ENCODE measurements around the gene RDH16.
"Not testable (repeated sequence)": the region's sequence is repeated elsewhere in the genome, so short reads cannot be mapped to it uniquely, and the experiment has no call there.

The RDH16 gene

DNA sequence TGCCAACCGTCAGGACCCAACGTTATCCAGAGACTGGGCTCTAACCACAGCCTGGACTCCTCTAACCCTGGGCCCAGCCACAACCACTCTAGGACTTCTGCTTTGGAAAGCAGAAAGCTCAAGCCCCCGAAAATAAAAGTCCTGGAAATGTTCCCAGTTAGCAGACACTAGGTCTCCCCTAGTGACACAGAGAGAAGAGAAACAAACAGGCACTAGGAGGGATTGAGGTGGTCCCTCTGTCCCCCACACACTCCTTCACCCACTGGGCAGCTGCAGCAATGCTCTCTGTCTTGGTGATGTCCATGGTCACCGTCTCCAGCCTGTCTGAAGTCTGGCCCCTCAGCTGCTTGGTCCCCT lies 16.5 kb downstream of the RDH16 start:
- not testable (repeated sequence) for H3K27me3 ChIP-seq (replicated peaks; ENCODE audit: control insufficient read depth, insufficient read depth, low read length, poor library complexity, severe bottlenecking); H3K27ac ChIP-seq (ENCODE audit: insufficient read depth, low read length, poor library complexity, severe bottlenecking); H3K4me1 ChIP-seq (ENCODE audit: control insufficient read depth, insufficient read depth, low read length, poor library complexity, severe bottlenecking); H3K9me3 ChIP-seq (ENCODE audit: control insufficient read depth, low read length); H3K4me3 ChIP-seq (ENCODE audit: insufficient read depth, low read depth, low read length, poor library complexity, severe bottlenecking); DNase-seq; H3K36me3 ChIP-seq (ENCODE audit: control insufficient read depth, insufficient read depth, low read length)

DNA sequence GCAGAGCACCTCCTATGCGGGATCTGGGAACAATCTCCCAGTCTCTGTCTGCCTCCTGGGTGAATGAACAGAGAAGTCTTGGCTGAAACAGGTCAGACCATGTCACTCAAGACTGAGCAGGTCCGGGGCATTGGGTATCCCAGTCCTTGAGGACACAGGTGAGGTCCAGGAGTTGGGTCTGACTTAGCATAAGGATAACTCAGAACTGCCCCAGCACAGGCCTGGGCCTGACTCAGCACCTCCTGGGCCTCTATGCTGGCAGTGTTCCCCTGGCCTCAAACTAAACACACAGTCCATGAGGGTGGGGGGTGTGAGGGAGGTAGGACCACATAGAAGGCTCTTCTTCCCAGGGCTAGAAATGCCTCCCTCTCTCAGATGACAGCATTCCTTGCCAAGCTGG lies 21.7 kb downstream of the RDH16 start:
- no peaks in the 10 kb centered on the region for H3K36me3 ChIP-seq (ENCODE audit: control insufficient read depth, insufficient read depth, low read length)
- no peaks in the 10 kb centered on the region for H3K4me1 ChIP-seq (ENCODE audit: control insufficient read depth, insufficient read depth, low read length, poor library complexity, severe bottlenecking)
- H3K27me3 ChIP-seq (replicated peaks; ENCODE audit: control insufficient read depth, insufficient read depth, low read length, poor library complexity, severe bottlenecking) = no peaks in the 10 kb centered on the region
- H3K27ac ChIP-seq (ENCODE audit: insufficient read depth, low read length, poor library complexity, severe bottlenecking) = no peak overlapping the region
- no peaks in the 10 kb centered on the region for H3K9me3 ChIP-seq (ENCODE audit: control insufficient read depth, low read length)
- no peak overlapping the region for H3K4me3 ChIP-seq (ENCODE audit: insufficient read depth, low read depth, low read length, poor library complexity, severe bottlenecking)
- no peak for DNase-seq

DNA sequence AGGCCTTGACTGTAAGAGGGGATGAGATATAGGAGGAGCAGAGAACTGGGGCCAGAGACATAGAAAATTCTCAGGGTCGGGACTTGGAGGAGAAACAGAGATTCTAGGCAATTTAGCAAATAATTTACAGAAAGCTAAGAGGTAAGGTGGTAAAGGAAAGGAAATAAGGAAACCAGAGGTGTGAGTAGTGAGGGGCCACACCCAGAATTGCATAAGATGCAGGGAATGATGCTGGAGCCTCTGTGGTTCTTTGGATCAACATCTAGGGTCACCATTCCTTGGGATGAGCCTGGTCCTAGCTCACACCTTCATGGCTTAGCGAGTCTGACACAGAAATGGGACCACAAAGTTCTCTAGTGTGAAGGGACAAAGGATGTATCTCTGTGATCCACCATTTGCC lies 22.3 kb downstream of the RDH16 start:
- Histone ChIP-seq H3K9me3 (ENCODE audit: control insufficient read depth, low read length) (no peaks in the 10 kb centered on the region), H3K27ac (ENCODE audit: insufficient read depth, low read length, poor library complexity, severe bottlenecking) (no peak overlapping the region), H3K4me3 (ENCODE audit: insufficient read depth, low read depth, low read length, poor library complexity, severe bottlenecking) (no peak overlapping the region), H3K36me3 (ENCODE audit: control insufficient read depth, insufficient read depth, low read length) (no peaks in the 10 kb centered on the region), H3K27me3 (replicated peaks; ENCODE audit: control insufficient read depth, insufficient read depth, low read length, poor library complexity, severe bottlenecking) (no peaks in the 10 kb centered on the region), H3K4me1 (ENCODE audit: control insufficient read depth, insufficient read depth, low read length, poor library complexity, severe bottlenecking) (no peaks in the 10 kb centered on the region)
- DNase-seq = no peak

DNA sequence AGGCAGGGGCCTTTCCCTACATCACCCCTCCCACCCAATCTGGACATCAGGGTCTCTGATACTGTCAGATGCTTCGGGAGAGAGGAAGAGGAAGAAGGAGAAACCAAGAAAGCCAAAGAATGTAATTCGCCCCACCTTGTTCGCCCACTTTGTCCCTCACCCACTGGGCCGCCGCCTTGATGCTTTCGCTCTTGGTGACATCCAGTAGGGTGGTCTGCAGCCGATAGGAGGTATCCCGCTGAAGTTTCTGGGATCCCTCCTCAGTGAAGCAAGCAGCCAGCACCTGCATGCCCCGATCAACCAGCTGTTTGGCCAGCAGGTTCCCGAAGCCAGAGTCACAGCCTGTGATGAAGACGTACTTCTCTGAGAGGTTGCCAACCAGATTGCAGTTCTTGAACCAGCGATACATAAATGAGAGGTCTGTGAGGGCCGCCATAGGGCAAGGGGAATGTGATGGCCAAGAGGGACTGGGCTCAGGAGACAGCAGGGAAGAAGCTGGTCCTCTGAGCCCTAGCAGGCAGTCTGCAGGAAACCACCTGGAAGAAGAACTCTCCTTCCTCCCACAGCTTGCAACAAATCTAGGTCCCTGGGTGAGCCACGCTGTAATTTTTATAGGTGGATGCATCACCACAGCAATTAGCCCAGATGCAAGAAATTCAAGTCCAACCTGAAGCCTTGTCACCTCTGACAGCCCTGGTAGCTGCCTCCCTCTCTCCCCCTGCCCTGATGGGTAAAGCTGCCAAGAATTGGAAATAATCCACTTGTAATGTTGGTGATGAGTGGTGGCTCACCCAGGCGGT lies 23.4 kb downstream of the RDH16 start, which contains the start of gene SDR9C7:
SDR9C7 (minus strand) TSS at position 583 of the 800 bp plus-strand sequence; CDS start at position 436, 147 bp downstream.
- Histone ChIP-seq H3K4me3 (ENCODE audit: insufficient read depth, low read depth, low read length, poor library complexity, severe bottlenecking) (no peak within 1 kb of the TSS), H3K9me3 (ENCODE audit: control insufficient read depth, low read length) (no peaks in the 10 kb centered on the region), H3K4me1 (ENCODE audit: control insufficient read depth, insufficient read depth, low read length, poor library complexity, severe bottlenecking) (no peaks in the 10 kb centered on the region), H3K27me3 (replicated peaks; ENCODE audit: control insufficient read depth, insufficient read depth, low read length, poor library complexity, severe bottlenecking) (no peaks in the 10 kb centered on the region), H3K36me3 (ENCODE audit: control insufficient read depth, insufficient read depth, low read length) (no peaks in the 10 kb centered on the region), H3K27ac (ENCODE audit: insufficient read depth, low read length, poor library complexity, severe bottlenecking) (no peak within 1 kb of the TSS)
- DNase-seq = no peak

DNA sequence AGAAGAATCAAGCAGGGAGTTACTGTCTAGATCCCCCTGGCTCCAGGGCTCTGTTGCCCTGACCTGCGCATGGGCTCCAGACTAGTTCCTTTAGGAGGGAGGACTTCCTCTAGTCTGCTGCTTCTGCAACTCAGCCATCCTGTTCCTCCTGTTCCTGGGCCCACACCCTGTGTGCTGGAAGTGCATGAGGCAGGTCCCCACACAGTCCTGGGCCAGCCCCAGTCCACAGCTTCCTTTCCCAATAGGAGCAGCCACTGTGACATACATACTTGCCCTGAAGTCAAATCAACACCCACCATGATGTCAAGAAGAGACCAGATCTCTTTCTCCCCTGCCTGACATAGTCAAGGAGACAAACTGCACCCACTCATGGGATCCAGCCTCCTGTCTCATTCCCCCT lies 24.5 kb downstream of the RDH16 start:
- Histone ChIP-seq H3K4me3 (ENCODE audit: insufficient read depth, low read depth, low read length, poor library complexity, severe bottlenecking) (no peak overlapping the region), H3K27me3 (replicated peaks; ENCODE audit: control insufficient read depth, insufficient read depth, low read length, poor library complexity, severe bottlenecking) (no peaks in the 10 kb centered on the region), H3K27ac (ENCODE audit: insufficient read depth, low read length, poor library complexity, severe bottlenecking) (no peak overlapping the region), H3K36me3 (ENCODE audit: control insufficient read depth, insufficient read depth, low read length) (no peaks in the 10 kb centered on the region), H3K4me1 (ENCODE audit: control insufficient read depth, insufficient read depth, low read length, poor library complexity, severe bottlenecking) (no peaks in the 10 kb centered on the region), H3K9me3 (ENCODE audit: control insufficient read depth, low read length) (no peaks in the 10 kb centered on the region)
- no peak for DNase-seq

DNA sequence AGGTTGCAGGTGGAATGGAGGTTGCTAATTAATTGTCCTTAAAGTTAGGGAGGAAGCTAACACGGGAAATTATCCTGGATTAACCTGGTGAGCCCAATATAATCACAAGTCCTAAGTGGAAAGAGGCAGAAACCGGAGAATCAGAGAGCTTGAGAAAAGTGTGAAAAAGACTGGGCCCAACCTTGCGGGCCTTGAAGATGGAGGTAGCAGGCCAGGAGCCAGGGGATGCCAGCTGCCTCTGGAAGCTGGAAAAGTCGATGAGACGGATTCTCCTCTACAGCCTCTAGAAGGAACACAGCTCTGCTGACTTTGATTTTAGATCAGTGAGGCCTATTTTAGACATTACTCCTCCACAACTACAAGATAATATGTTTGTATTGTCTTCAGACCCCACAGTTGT lies 25.3 kb downstream of the RDH16 start:
- Histone ChIP-seq H3K27me3 (replicated peaks; ENCODE audit: control insufficient read depth, insufficient read depth, low read length, poor library complexity, severe bottlenecking) (no peaks in the 10 kb centered on the region), H3K4me1 (ENCODE audit: control insufficient read depth, insufficient read depth, low read length, poor library complexity, severe bottlenecking) (no peaks in the 10 kb centered on the region), H3K4me3 (ENCODE audit: insufficient read depth, low read depth, low read length, poor library complexity, severe bottlenecking) (no peak overlapping the region), H3K27ac (ENCODE audit: insufficient read depth, low read length, poor library complexity, severe bottlenecking) (no peak overlapping the region), H3K36me3 (ENCODE audit: control insufficient read depth, insufficient read depth, low read length) (no peaks in the 10 kb centered on the region), H3K9me3 (ENCODE audit: control insufficient read depth, low read length) (no peaks in the 10 kb centered on the region)
- no peak for DNase-seq

DNA sequence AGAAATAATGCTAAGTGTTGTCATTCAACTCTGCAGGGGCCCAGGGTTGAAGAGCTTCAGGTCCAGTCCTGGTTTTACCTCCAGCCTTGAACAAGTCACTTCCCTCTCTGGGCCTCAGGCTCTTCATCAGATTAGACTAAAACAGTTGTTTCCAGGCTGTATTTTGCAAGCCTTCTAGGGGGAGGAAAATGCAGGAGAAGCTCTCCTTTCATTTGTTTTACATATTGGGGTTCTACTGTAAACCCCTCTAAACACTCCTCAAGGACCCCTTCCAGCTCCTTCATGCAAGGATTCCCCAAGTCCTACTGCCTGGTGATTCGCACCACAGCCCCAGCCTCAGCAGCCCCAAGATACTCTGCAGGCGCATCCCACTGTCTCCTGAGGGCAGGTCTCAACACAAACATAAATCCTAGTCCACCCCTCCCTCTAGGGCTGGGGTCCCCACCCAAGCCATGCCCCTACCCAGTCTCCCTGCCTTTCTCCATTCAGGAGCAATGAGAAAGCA lies 25.9 kb downstream of the RDH16 start:
- Histone ChIP-seq H3K4me3 (ENCODE audit: insufficient read depth, low read depth, low read length, poor library complexity, severe bottlenecking) (no peak overlapping the region), H3K36me3 (ENCODE audit: control insufficient read depth, insufficient read depth, low read length) (no peaks in the 10 kb centered on the region), H3K27me3 (replicated peaks; ENCODE audit: control insufficient read depth, insufficient read depth, low read length, poor library complexity, severe bottlenecking) (no peaks in the 10 kb centered on the region), H3K4me1 (ENCODE audit: control insufficient read depth, insufficient read depth, low read length, poor library complexity, severe bottlenecking) (no peaks in the 10 kb centered on the region), H3K9me3 (ENCODE audit: control insufficient read depth, low read length) (no peaks in the 10 kb centered on the region), H3K27ac (ENCODE audit: insufficient read depth, low read length, poor library complexity, severe bottlenecking) (no peak overlapping the region)
- no peak for DNase-seq

DNA sequence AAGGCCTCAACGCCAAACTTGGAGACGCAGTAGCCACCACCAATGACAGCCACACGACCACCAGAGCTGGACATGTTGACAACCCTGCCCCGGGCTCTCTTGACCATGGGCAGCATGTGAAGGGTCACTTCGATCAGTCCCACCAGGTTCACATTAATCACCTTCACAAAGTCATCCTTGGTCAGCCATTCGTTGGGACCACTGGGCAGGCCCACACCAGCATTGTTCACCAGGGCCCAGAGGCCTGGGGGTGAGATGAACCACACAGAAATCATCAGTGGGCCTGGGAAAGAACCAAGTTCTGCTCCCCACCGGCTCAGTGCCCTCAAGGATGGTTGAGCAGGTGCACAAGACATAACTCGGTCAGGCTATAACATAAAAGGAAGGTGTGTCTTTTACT lies 27.2 kb downstream of the RDH16 start:
- Histone ChIP-seq H3K27ac (ENCODE audit: insufficient read depth, low read length, poor library complexity, severe bottlenecking) (no peak overlapping the region), H3K9me3 (ENCODE audit: control insufficient read depth, low read length) (no peaks in the 10 kb centered on the region), H3K4me3 (ENCODE audit: insufficient read depth, low read depth, low read length, poor library complexity, severe bottlenecking) (no peak overlapping the region), H3K4me1 (ENCODE audit: control insufficient read depth, insufficient read depth, low read length, poor library complexity, severe bottlenecking) (no peaks in the 10 kb centered on the region), H3K36me3 (ENCODE audit: control insufficient read depth, insufficient read depth, low read length) (no peaks in the 10 kb centered on the region), H3K27me3 (replicated peaks; ENCODE audit: control insufficient read depth, insufficient read depth, low read length, poor library complexity, severe bottlenecking) (peaks cover 3% of the 10 kb centered on the region)
- DNase-seq = no peak

DNA sequence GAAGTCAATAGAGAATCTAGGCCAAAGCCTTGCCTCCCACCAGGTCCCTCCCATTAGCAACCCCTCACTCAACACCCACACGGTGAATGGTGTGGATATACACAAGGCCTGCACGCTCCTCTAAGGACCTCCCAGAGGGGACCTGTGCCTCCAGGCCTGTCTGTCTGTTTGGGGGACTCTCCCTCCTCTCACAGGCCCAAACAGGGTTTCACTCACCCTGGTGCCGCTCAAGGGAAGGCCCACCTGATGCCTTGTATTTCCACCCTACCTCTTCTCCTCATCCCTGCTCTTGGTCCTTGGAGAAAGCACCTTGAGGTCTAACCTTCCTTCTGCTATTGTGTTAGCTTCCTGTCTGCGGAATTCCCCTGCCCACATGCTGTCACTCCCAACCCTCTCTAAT lies 27.6 kb downstream of the RDH16 start:
- Histone ChIP-seq H3K4me3 (ENCODE audit: insufficient read depth, low read depth, low read length, poor library complexity, severe bottlenecking) (no peak overlapping the region), H3K9me3 (ENCODE audit: control insufficient read depth, low read length) (no peaks in the 10 kb centered on the region), H3K27ac (ENCODE audit: insufficient read depth, low read length, poor library complexity, severe bottlenecking) (no peak overlapping the region)

DNA sequence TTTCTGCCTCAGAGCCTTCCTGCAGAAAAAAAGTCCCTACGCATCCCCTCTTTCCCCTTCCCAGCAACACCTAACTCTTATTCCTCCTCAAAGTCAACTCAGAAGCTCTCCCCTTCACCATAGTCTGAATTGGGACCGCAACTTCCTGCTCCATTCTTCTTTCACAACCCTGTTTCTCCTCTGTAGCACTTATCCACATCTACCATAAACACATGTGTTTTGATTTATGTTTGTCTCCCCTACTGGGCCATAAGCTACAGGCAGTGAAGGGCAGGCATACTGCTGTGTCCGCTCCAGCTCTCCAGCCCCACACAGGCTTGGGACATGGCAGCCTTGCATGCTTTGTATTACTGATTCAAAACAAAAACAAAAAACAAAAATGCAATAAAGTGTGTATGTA lies 29.1 kb downstream of the RDH16 start:
- peaks cover 3% of the 10 kb centered on the region for H3K27me3 ChIP-seq (replicated peaks; ENCODE audit: control insufficient read depth, insufficient read depth, low read length, poor library complexity, severe bottlenecking)
- no peaks in the 10 kb centered on the region for H3K36me3 ChIP-seq (ENCODE audit: control insufficient read depth, insufficient read depth, low read length)
- H3K4me3 ChIP-seq (ENCODE audit: insufficient read depth, low read depth, low read length, poor library complexity, severe bottlenecking) = no peak overlapping the region
- no peaks in the 10 kb centered on the region for H3K4me1 ChIP-seq (ENCODE audit: control insufficient read depth, insufficient read depth, low read length, poor library complexity, severe bottlenecking)
- DNase-seq = no peak
- no peak overlapping the region for H3K27ac ChIP-seq (ENCODE audit: insufficient read depth, low read length, poor library complexity, severe bottlenecking)
- no peaks in the 10 kb centered on the region for H3K9me3 ChIP-seq (ENCODE audit: control insufficient read depth, low read length)

More for the DNA sequence above, 27.6 kb downstream of the RDH16 start:
- no peaks in the 10 kb centered on the region for H3K36me3 ChIP-seq (ENCODE audit: control insufficient read depth, insufficient read depth, low read length)
- no peak for DNase-seq
- H3K4me1 ChIP-seq (ENCODE audit: control insufficient read depth, insufficient read depth, low read length, poor library complexity, severe bottlenecking) = no peaks in the 10 kb centered on the region
- peaks cover 3% of the 10 kb centered on the region for H3K27me3 ChIP-seq (replicated peaks; ENCODE audit: control insufficient read depth, insufficient read depth, low read length, poor library complexity, severe bottlenecking)
